Activated B cell treated with CpG ODN at 0.5 μM for 24 hours (primary cell): ENCODE data around the gene FOXP1. TPM values are rescaled to one million over a fixed set of nuclear protein-coding genes. Genes with fewer than 3 reads are reported as not detected.

ENCODE experiments used
- ATAC-seq: fragments of 200-7000 bp; cut with Tn5 transposase; one replicate; pipeline ENCODE4 v1.10.0; 2021; ENCODE audit warnings: low read depth, mild to moderate bottlenecking, moderate library complexity
- CTCF ChIA-PET: fragments of 350-600 bp; sonication (Branson Sonifier 250); formaldehyde crosslinking; loops from one replicate; lab custom pipeline; 2021; ENCODE audit warnings: antibody characterized with exemption; lab: Charles Lee
- POLR2A ChIA-PET: fragments of 350-600 bp; sonication (Branson Sonifier 250); formaldehyde crosslinking; loops from one replicate; lab custom pipeline; 2021; ENCODE audit warnings: antibody characterized with exemption; lab: Charles Lee
- DNase-seq: peaks from one replicate; pipeline ENCODE4 v3.0.0; 2022
- H3K27ac Mint-ChIP-seq: one replicate; pipeline ENCODE4 v1.8.0; 2020; ENCODE audit warnings: mixed read lengths
- H3K27me3 Mint-ChIP-seq: one replicate; pipeline ENCODE4 v1.8.0; 2021; ENCODE audit warnings: mixed read lengths
- H3K36me3 Mint-ChIP-seq: one replicate; pipeline ENCODE4 v1.8.0; 2021; ENCODE audit warnings: low read depth, mixed read lengths
- H3K4me1 Mint-ChIP-seq: one replicate; pipeline ENCODE4 v1.8.0; 2021; ENCODE audit warnings: mixed read lengths
- H3K4me3 Mint-ChIP-seq: one replicate; pipeline ENCODE4 v1.8.0; 2020; ENCODE audit warnings: mild to moderate bottlenecking, mixed read lengths
- H3K9me3 Mint-ChIP-seq: one replicate; pipeline ENCODE4 v1.8.0; 2020; ENCODE audit warnings: mixed read lengths
- CTCF ChIP-seq: fragments of 200-600 bp; IDR thresholded peaks from one replicate; pipeline ENCODE4 v1.8.0; 2022; ENCODE audit warnings: antibody characterized with exemption, mild to moderate bottlenecking
- intact Hi-C: fragments of 100-400 bp; cut with micrococcal nuclease; formaldehyde crosslinking; loops from one replicate; pipeline ENCODE4 v1.15.1; 2024
- total RNA-seq: library from RNA; stranded (reverse); gene quantifications from 2 replicates; pipeline ENCODE4 v1.2.3, GENCODE V29; 2022

Gene FOXP1
- total RNA-seq, 1 donor from 2014 or later, result 563 TPM

GRCh38 chr3:70952033-70952747, 631.3 kb downstream of the FOXP1 start:
- no peak for ATAC-seq
- no peaks in the 10 kb centered on the region for H3K4me1 Mint-ChIP-seq
- TF ChIP-seq CTCF, result no peak
- no peaks in the 10 kb centered on the region for H3K27me3 Mint-ChIP-seq
- POLR2A ChIA-PET, result no interaction called here
- intact Hi-C loops, result no loop called here
- CTCF ChIA-PET, result no interaction called here
- no peak for DNase-seq
- peaks cover 23% of the 10 kb centered on the region for H3K36me3 Mint-ChIP-seq
- no peak overlapping the region for H3K4me3 Mint-ChIP-seq
- H3K9me3 Mint-ChIP-seq, result no peaks in the 10 kb centered on the region
- H3K27ac Mint-ChIP-seq, result no peak overlapping the region

GRCh38 chr3:70951316-70951715, 632.2 kb downstream of the FOXP1 start:
- no peaks in the 10 kb centered on the region for H3K4me1 Mint-ChIP-seq
- CTCF ChIA-PET, result no interaction called here

GRCh38 chr3:70947579-70947978, 635.9 kb downstream of the FOXP1 start:
- Mint-ChIP-seq H3K27ac (no peak overlapping the region), H3K9me3 (no peaks in the 10 kb centered on the region), H3K27me3 (peaks cover 22% of the 10 kb centered on the region), H3K4me1 (no peaks in the 10 kb centered on the region), H3K4me3 (no peak overlapping the region), H3K36me3 (no peaks in the 10 kb centered on the region)
- DNase-seq (no peak), ATAC-seq (no peak)
- ChIA-PET CTCF (interaction anchor here (0.6 kb wide), 1 partner anchor 28 kb away, joined by 5 read pairs; no protein-coding TSS in a partner anchor), POLR2A (no interaction called here)
- TF ChIP-seq CTCF, result no peak
- intact Hi-C loops, result no loop called here

More at GRCh38 chr3:70951316-70951715, 632.2 kb downstream of the FOXP1 start:
- POLR2A ChIA-PET, result no interaction called here
- no peak for DNase-seq
- ATAC-seq, result no peak
- no peak for TF ChIP-seq CTCF
- Mint-ChIP-seq H3K9me3 (no peaks in the 10 kb centered on the region), H3K4me3 (no peak overlapping the region), H3K36me3 (peaks cover 15% of the 10 kb centered on the region), H3K27ac (no peak overlapping the region), H3K27me3 (peaks cover 3% of the 10 kb centered on the region)
- intact Hi-C loops, result no loop called here

GRCh38 chr3:70943886-70944285, 639.6 kb downstream of the FOXP1 start:
- ChIA-PET CTCF (no interaction called here), POLR2A (no interaction called here)
- DNase-seq (no peak), ATAC-seq (no peak)
- H3K4me3 Mint-ChIP-seq, result no peak overlapping the region
- H3K4me1 Mint-ChIP-seq, result no peaks in the 10 kb centered on the region
- H3K27ac Mint-ChIP-seq, result no peak overlapping the region
- peaks cover 38% of the 10 kb centered on the region for H3K27me3 Mint-ChIP-seq
- no peaks in the 10 kb centered on the region for H3K36me3 Mint-ChIP-seq
- H3K9me3 Mint-ChIP-seq, result no peaks in the 10 kb centered on the region
- no peak for TF ChIP-seq CTCF
- intact Hi-C loops, result no loop called here

GRCh38 chr3:70933105-70933810, 650.3 kb downstream of the FOXP1 start:
- no peaks in the 10 kb centered on the region for H3K9me3 Mint-ChIP-seq
- no peaks in the 10 kb centered on the region for H3K4me1 Mint-ChIP-seq
- H3K4me3 Mint-ChIP-seq, result no peak overlapping the region
- no peaks in the 10 kb centered on the region for H3K36me3 Mint-ChIP-seq
- no peaks in the 10 kb centered on the region for H3K27me3 Mint-ChIP-seq
- no peak for TF ChIP-seq CTCF
- ATAC-seq (no peak), DNase-seq (no peak)
- H3K27ac Mint-ChIP-seq, result no peak overlapping the region
- intact Hi-C loops, result no loop called here
- ChIA-PET CTCF (no interaction called here), POLR2A (no interaction called here)
